Measurements from ENCODE around the gene SLC51B.
"Not testable (repeated sequence)": the region's sequence is repeated elsewhere in the genome, so short reads cannot be mapped to it uniquely, and the experiment has no call there.

SLC51B gene

GRCh38 chr15:65067317-65067644 is 22.1 kb downstream of the SLC51B start:
- DNase-seq = no peak

- DNase-seq = no peak
Observed at GRCh38 chr15:65067645-65068402, 22.6 kb downstream of the SLC51B start, which contains the start of gene RASL12. Gene RASL12, minus strand, starts transcription at chr15:65067991. Its CDS starts 156 bp downstream, at chr15:65067835.

- no peak for DNase-seq
Observed at GRCh38 chr15:65068403-65068788, 23.2 kb downstream of the SLC51B start.

- no peak for DNase-seq
Observed at GRCh38 chr15:65069179-65069578, 24.0 kb downstream of the SLC51B start.

GRCh38 chr15:65069779-65070546 is 24.8 kb downstream of the SLC51B start:
- no peak for DNase-seq

- DNase-seq = no peak
Observed at GRCh38 chr15:65071381-65071811, 26.2 kb downstream of the SLC51B start.

- DNase-seq = no peak
Observed at GRCh38 chr15:65072027-65072426, 26.8 kb downstream of the SLC51B start.

GRCh38 chr15:65072617-65073016 is 27.4 kb downstream of the SLC51B start:
- DNase-seq = no peak

GRCh38 chr15:65074946-65075345 is 29.8 kb downstream of the SLC51B start:
- not testable (repeated sequence) for DNase-seq

- not testable (repeated sequence) for DNase-seq
Observed at GRCh38 chr15:65075607-65076395, 30.6 kb downstream of the SLC51B start.

- no peak for DNase-seq
Observed at GRCh38 chr15:65076486-65077290, 31.5 kb downstream of the SLC51B start, which contains the start of gene KBTBD13. Gene KBTBD13, plus strand, starts transcription at chr15:65076746. Its CDS starts 70 bp downstream, at chr15:65076816.

GRCh38 chr15:65077291-65077980 is 32.2 kb downstream of the SLC51B start:
- no peak for DNase-seq

GRCh38 chr15:65077981-65078352 is 32.8 kb downstream of the SLC51B start:
- DNase-seq = peak; percentile 42

GRCh38 chr15:65079580-65079979 is 34.4 kb downstream of the SLC51B start:
- DNase-seq = no peak

- no peak for DNase-seq
Observed at GRCh38 chr15:65081270-65081669, 36.1 kb downstream of the SLC51B start.

- no peak for DNase-seq
Observed at GRCh38 chr15:65081758-65082157, 36.6 kb downstream of the SLC51B start.

GRCh38 chr15:65082303-65082953 is 37.2 kb downstream of the SLC51B start:
- DNase-seq = no peak

GRCh38 chr15:65083262-65083701 is 38.1 kb downstream of the SLC51B start:
- no peak for DNase-seq

- DNase-seq = no peak
Observed at GRCh38 chr15:65084500-65085206, 39.5 kb downstream of the SLC51B start.

- DNase-seq = no peak
Observed at GRCh38 chr15:65085207-65085753, 40.1 kb downstream of the SLC51B start.

All from activated CD4-positive, alpha-beta T cell treated with anti-CD3 and anti-CD28 coated beads, Interleukin-2, amount 50 U/mL, for 16 hours (primary cell).